Mucosa of descending colon (tissue), 3 donors: ENCODE measurements around the gene OR8B2. TPM values are rescaled to one million over a fixed set of nuclear protein-coding genes. Genes with fewer than 3 reads are reported as not detected.

Source experiments
- ATAC-seq: fragments of 200-7000 bp; cut with Tn5 transposase; one replicate; pipeline ENCODE4 v1.9.1; 2020; ENCODE audit warnings: mild to moderate bottlenecking, moderate library complexity
- DNase-seq, 3 donors: peaks; one replicate each; pipeline ENCODE4 v3.0.0-alpha.2; 2020
- H3K36me3 ChIP-seq: fragments of 200-600 bp; one replicate; pipeline ENCODE4 v1.8.0; 2021; ENCODE audit warnings: low read depth, mild to moderate bottlenecking
- H3K4me1 ChIP-seq: fragments of 200-600 bp; one replicate; pipeline ENCODE4 v1.8.0; 2021; ENCODE audit warnings: low read depth, mild to moderate bottlenecking
- H3K4me3 ChIP-seq: fragments of 200-600 bp; one replicate; pipeline ENCODE4 v1.8.0; 2021; ENCODE audit warnings: mild to moderate bottlenecking
- H3K9me3 ChIP-seq: fragments of 200-600 bp; one replicate; pipeline ENCODE4 v1.8.0; 2021; ENCODE audit warnings: mild to moderate bottlenecking
- intact Hi-C, 2 donors: fragments of 100-400 bp; cut with DNase I in 1 of 2; cut with micrococcal nuclease in 1 of 2; formaldehyde crosslinking; loops; one replicate each; pipeline versions ENCODE4 v1.11.0 to v1.11.1; 2022; cut with DNase I, micrococcal nuclease
- total RNA-seq, 3 donors: library from RNA; stranded (reverse); fragmentation: NEBNext Ultra II Directional in 2 of 3; extraction: Animal tissue kit (Norgen Biotek cat#: 25700) in 2 of 3; gene quantifications; one replicate each; pipeline versions ENCODE4 v1.2.1 to v1.2.4, GENCODE V29; 2021 to 2023
- TF ChIP-seq, protein P1 (sequence below): fragments of 200-600 bp; IDR thresholded peaks from one replicate; pipeline ENCODE4 v1.8.0; 2022; ENCODE audit warnings: antibody characterized with exemption, mild to moderate bottlenecking
- donor health status: DM: no; HTN: no; CAD: no; lungs with moderate emphysema.
- donor health status: DM: no; HTN: no; CAD: no.
- donor health status: DM: no; HTN: yes; CAD: no.

Gene OR8B2
- total RNA-seq, 3 donors from 2014 or later, result not detected

GRCh38 chr11:124339396-124340141, 44.7 kb downstream of the OR8B2 start:
- TF ChIP-seq, protein P1, sequence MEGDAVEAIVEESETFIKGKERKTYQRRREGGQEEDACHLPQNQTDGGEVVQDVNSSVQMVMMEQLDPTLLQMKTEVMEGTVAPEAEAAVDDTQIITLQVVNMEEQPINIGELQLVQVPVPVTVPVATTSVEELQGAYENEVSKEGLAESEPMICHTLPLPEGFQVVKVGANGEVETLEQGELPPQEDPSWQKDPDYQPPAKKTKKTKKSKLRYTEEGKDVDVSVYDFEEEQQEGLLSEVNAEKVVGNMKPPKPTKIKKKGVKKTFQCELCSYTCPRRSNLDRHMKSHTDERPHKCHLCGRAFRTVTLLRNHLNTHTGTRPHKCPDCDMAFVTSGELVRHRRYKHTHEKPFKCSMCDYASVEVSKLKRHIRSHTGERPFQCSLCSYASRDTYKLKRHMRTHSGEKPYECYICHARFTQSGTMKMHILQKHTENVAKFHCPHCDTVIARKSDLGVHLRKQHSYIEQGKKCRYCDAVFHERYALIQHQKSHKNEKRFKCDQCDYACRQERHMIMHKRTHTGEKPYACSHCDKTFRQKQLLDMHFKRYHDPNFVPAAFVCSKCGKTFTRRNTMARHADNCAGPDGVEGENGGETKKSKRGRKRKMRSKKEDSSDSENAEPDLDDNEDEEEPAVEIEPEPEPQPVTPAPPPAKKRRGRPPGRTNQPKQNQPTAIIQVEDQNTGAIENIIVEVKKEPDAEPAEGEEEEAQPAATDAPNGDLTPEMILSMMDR, result no peak
- Histone ChIP-seq H3K9me3 (no peaks in the 10 kb centered on the region), H3K4me1 (no peaks in the 10 kb centered on the region), H3K4me3 (no peak overlapping the region), H3K36me3 (no peaks in the 10 kb centered on the region)
- intact Hi-C loops, result no loop called here
- ATAC-seq (no peak), DNase-seq (no peak)

Other genes with a start within 250 kb of the OR8B2 start
- gene OR10D3, start 201.2 kb downstream of the OR8B2 start, total RNA-seq, result not detected
- not detected for gene OR8G1, start 143.4 kb downstream of the OR8B2 start, total RNA-seq
- gene OR8G5, start 128.1 kb downstream of the OR8B2 start, total RNA-seq, result not detected
- gene OR8D1, start 70.5 kb downstream of the OR8B2 start, total RNA-seq, result under 1 TPM in 1 of 3 donors, not detected in 2; 0.29 TPM
- not detected for gene OR8D2, start 64.3 kb downstream of the OR8B2 start, total RNA-seq
- gene OR8B3, start 14.5 kb upstream of the OR8B2 start, total RNA-seq, result not detected
- gene OR8B4, start 40.4 kb upstream of the OR8B2 start, total RNA-seq, result not detected
- gene OR8B8, start 61.2 kb upstream of the OR8B2 start, total RNA-seq, result not detected
- gene OR8B12, start 159.2 kb upstream of the OR8B2 start, total RNA-seq, result not detected
- not detected for gene OR8A1, start 185.5 kb upstream of the OR8B2 start, total RNA-seq
- not detected for gene PANX3, start 226.9 kb upstream of the OR8B2 start, total RNA-seq
- 10 to 100 TPM; 26.6 to 45.8 (median 41.8) TPM for gene TBRG1, start 238.4 kb upstream of the OR8B2 start, total RNA-seq